Left cardiac atrium (tissue), 4 donors: Measurements from ENCODE around the gene ALDH8A1. TPM values are rescaled to one million over a fixed set of nuclear protein-coding genes. Genes with fewer than 3 reads are reported as not detected.

Experiments
- ATAC-seq, 2 donors: fragments of 200-7000 bp; cut with Tn5 transposase; one replicate each; pipeline ENCODE4 v1.9.1; 2020; ENCODE audit warnings: mild to moderate bottlenecking in 2 of 2, moderate library complexity in 2 of 2
- DNase-seq: peaks from one replicate; pipeline ENCODE4 v3.0.0-alpha.2; 2020
- intact Hi-C, 2 donors: fragments of 100-400 bp; cut with DNase I; formaldehyde crosslinking; loops; one replicate each; pipeline versions ENCODE4 v1.14.1 to v1.15.1; 2022 to 2023
- total RNA-seq, 2 donors: library from RNA; stranded (reverse); fragmentation: NEBNext Ultra II Directional; extraction: Animal tissue kit (Norgen Biotek cat#: 25700); gene quantifications; one replicate each; pipeline ENCODE4 v1.2.1, GENCODE V29; 2021
- donor health status: DM: no; HTN: yes; CAD: no.
- donor health status: DM: no; HTN: yes; CAD: no; lungs with severe emphysema.
- donor health status: DM: yes; HTN: yes; CAD: no.
- donor health status: Dilated cardiomyopathy.

The ALDH8A1 gene
- total RNA-seq, 2 donors from 2014 or later, result 0.41 to 0.55 TPM

DNA sequence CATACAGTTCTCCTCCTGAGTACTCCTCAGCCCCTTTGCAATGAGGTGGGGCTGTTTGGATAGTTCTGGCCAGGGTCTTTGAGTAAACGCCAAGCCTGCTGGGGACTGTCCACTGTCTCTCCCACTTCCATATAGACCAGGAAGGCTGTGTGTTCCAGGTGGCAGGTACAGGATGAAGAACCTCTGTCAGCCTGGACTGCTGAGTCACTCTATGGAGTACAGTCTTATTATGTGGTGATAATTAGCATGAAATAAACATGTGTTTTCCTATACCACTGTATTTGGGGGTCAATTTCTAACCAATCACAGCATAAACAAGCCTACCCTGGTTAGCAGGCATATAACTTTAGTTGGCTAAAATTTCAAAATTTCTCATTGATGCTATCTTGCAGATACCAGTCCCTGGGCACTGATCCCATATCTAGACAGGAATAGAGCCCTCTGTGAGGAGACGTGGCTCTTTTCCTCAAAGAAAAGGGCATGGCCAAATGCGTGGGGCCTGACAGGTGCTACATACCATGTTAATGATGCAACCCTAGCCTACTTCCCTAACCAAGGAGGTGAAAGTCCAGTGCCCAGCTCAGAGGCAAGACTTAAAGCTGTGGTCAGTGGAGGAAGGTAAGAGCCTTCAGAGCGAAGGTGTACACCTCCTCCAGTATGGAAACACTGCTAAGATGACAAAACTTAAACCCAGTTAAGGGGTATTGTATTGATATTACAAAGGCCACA lies 4.5 kb upstream of the ALDH8A1 start:
- ATAC-seq, result peak in 1 of 2 donors; percentile 22
- intact Hi-C loops, result no loop called here
- DNase-seq, result no peak

DNA sequence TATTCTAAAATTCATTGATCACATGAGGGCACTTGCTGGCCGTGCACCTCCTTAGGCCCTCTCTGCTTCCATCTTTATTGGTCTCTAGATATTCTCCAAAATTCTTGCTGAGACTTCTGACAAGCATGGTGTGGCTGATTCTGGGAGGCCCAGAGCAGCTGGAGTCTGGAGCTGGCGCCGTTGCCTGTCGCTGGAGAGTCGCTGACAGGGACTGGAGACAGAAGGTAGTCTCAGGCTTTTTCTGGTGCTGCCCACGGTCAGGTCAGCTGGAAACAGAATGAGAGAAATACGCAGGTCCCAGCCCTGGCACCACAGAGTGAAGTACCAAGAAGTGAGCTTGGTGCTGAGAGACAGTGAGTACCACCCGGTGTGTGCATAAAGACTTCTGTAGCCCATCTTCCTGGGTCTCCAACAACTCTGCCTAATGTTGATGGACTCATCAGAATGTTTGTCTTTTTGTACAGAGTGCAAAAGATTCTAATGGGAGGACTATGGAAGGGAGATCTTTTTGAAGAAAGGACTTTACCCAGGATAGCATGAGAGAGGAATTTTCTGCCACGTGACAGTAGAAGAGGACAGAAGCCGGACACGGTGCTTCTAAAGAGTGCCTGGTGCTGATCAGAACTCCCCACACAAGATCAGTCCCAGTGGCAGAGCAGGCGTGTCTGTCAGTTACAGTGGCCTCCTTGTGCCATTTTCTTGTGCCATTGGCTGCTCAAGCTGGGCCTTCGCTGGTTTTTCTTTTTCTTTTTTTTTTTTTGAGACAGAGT lies 1.8 kb upstream of the ALDH8A1 start:
- no peak for ATAC-seq
- intact Hi-C loops, result no loop called here
- no peak for DNase-seq

DNA sequence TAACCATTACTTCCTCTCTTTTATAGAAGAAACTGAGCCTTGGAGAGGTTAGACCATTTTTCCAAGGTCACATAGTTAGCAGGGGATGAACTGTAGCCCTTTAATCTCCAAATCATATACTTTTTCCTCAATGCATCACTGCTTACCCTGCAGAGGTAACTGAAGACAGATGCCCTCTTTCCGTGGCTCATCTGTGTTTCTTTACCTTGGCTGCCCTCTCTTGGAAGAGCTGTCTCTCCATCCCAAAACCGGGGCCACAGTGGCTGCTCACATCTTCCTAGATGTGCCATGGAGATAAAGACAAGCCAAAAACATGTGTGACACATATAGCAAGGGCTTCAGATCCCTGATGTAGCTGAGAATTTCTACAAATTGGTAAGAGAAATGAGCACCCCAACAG lies 581 bp upstream of the ALDH8A1 start:
- DNase-seq (no peak), ATAC-seq (no peak)
- intact Hi-C loops, result no loop called here

GRCh38 chr6:134948691-134949090 lies 1.2 kb downstream of the ALDH8A1 start:
- no peak for ATAC-seq
- intact Hi-C loops, result no loop called here
- DNase-seq, result no peak

DNA sequence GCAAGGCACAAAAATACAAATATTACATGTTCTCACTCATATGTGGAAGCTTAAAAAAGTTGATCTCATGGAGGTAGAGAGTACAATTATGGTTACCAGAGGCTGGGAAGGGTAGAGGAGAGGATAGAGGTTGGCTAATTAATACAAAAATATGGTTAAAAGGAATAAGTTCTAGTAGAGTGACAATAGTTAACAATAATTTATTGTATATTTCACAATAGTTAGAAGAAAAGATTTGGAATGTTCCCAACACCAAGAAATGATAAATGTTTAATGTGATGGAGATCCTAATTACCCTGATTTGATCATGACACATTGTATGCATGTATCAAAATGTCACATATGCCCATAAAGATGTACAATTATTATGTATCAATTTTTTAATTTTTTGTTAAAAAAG lies 1.8 kb downstream of the ALDH8A1 start:
- intact Hi-C loops, result no loop called here
- ATAC-seq (no peak), DNase-seq (no peak)

- DNase-seq (no peak), ATAC-seq (no peak)
- intact Hi-C loops, result no loop called here
Observed at GRCh38 chr6:134945045-134945444, 4.9 kb downstream of the ALDH8A1 start.

DNA sequence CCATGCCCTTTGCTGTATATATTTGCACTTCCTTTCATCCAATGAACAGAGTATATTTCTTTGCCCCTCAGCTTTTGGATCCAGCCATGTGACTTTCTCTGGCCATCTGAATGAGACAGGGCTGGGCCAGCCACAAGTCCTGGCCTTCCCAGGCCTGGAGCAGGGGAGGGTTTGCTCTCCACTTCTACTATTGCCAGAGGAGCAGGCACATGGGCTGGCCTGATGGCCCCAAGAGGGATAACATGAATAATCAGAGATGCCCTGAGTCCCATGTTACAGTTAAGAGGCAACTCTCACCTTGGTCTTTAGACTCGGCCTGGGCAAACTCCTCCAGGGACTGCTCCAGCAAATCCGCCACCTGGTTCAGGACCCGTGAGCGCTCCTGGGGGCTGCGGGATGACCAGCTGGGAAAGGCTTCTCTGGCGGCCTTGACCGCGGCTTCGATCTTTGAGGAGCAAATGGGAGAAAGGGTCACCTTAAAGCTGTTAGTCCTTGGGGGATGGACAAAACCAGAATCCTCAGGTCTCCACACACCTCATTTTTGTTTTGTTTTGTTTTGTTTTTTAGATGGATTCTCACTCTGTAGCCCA lies 6.3 kb downstream of the ALDH8A1 start:
- DNase-seq (no peak), ATAC-seq (no peak)
- intact Hi-C loops, result loop anchor here in 1 of 2 donors (5.0 kb wide), 2 partner anchors 771 to 786 kb away; no protein-coding TSS in a partner anchor

DNA sequence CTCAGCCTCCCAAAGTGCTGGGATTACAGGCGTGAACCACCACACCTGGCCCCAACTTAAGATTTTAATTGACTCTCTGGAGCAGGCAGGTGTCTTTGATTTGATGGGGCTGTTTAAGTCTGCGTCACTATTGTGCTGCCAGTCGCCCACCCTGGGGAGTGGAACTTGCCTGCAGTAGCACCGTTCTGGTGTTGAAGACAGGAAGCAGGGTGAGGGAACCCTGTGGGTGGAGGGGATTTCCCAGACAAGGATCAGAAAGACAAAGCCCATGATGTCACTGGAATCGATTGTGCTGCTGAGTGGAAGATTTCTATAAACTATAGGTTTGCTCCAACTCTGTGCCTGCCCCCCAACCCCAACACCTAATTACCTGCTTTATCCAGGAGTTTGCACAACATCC lies 11.0 kb downstream of the ALDH8A1 start:
- intact Hi-C loops, result loop anchor here (10.0 kb wide), 2 partner anchors 114 to 784 kb away; no protein-coding TSS in a partner anchor
- no peak for ATAC-seq

DNA sequence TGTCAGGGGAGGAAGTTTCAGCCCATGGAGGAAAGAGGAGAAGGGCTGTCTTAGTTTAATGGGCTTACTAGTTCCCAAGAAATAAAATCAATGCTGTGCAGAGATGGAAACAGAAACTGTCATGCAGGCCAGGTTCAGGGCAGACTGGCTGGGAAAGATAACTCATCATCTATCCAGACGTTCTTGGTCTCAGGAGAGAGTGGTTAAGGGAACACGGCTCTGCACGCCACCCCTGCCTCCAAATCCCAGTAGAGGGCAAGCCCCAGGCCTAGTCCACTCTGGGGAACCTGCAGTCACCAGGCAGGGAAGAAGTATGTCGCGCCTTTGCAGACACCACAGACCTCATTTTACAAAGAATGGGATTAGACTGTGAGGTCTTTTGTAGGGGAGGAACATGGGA lies 12.5 kb downstream of the ALDH8A1 start:
- ATAC-seq (peak in 1 of 2 donors; percentile 10), DNase-seq (no peak)
- intact Hi-C loops, result loop anchor here (10.0 kb wide), 2 partner anchors 113 to 783 kb away; no protein-coding TSS in a partner anchor

More for the DNA sequence above, 11.0 kb downstream of the ALDH8A1 start:
- no peak for DNase-seq

- no peak for DNase-seq
- ATAC-seq, result peak; percentile 34 to 66
- intact Hi-C loops, result loop anchor here (10.0 kb wide), 2 partner anchors 112 to 782 kb away; no protein-coding TSS in a partner anchor
Observed at GRCh38 chr6:134936931-134937330, 13.0 kb downstream of the ALDH8A1 start.

GRCh38 chr6:134936476-134936875 lies 13.4 kb downstream of the ALDH8A1 start:
- intact Hi-C loops, result loop anchor here (10.0 kb wide), 2 partner anchors 112 to 782 kb away; no protein-coding TSS in a partner anchor
- DNase-seq (no peak), ATAC-seq (no peak)

DNA sequence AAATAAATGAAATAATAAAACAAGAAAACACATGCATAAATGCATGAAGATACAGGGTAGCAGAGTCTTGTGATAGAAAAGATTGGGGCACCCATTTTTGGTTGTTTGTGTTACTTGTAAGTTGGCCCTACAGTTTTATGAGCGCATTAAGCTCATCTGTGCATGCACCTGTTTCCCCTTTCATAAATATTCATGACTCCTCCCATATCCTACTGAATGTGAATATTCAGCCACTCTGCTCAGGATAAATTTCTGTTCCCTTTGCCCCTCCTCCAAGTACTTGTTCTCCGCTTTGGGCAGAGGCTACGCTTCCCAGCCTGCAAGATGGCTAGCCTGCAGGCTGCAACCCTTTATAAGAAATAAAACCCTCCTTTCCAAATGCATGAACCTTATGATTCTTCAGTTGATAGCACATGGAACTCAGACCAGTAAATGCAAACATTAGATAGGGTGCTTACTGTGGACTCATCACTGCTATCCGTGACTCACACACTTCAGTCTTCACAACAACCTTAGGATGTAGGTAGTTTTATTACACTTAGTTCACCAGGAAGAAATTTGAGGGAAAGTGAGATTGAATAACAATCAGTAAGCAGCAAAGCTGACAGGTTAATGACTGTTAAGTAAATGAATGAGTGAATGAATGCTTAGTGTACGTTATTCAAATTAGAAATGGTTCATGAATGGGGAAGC lies 15.0 kb downstream of the ALDH8A1 start:
- intact Hi-C loops, result loop anchor here (10.0 kb wide), 2 partner anchors 110 to 780 kb away; no protein-coding TSS in a partner anchor
- DNase-seq (no peak), ATAC-seq (no peak)

DNA sequence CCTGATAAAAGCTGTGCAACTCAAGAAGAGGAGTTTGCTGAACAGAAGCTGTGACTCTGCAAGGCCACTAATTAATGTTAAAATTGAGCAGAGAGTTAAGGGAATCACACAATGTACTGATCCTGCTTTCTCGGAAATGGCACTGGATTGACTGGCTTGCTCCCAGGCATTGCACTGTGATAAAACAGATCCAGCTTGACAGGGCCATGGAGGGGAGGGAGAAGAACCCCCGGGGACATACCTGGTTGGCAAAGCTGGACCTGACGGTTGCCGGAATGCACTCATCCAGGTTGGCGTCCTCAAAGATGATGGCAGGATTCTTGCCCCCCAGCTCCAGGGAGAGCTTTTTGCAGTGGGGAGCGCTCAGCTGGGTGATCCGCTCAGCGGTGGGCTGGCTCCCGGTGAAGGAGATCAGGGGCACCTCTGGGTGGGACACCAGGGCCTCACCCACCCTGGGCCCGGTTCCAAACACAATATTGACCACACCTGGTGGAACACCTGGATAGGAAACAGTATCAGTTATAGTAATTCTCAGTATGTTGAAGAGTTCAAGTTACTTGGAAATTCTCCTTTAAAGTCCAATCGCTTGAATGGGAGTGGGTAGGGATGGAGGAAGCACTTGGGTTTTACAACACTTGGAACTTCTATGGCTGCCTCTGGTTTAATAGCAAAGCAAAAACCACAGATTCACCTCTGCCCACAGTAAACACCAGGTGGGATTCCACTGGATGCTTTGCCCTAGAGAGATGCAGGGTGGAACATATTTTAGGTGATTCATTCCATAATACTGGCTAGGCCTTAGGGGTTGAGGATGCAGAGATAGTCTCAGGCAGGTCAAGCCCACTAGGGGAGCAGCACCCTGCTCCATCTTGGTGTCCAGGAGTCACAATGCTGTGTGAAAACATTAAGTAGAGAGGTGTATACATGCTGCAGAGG lies 17.1 kb downstream of the ALDH8A1 start:
- ATAC-seq (no peak), DNase-seq (no peak)
- intact Hi-C loops, result loop anchor here (10.0 kb wide), 2 partner anchors 108 to 778 kb away; no protein-coding TSS in a partner anchor

- ATAC-seq (no peak), DNase-seq (no peak)
- intact Hi-C loops, result loop anchor here (10.0 kb wide), 2 partner anchors 107 to 777 kb away; no protein-coding TSS in a partner anchor
Observed at GRCh38 chr6:134932098-134932497, 17.8 kb downstream of the ALDH8A1 start.

GRCh38 chr6:134930463-134930862 lies 19.4 kb downstream of the ALDH8A1 start:
- intact Hi-C loops, result loop anchor here (10.0 kb wide), 2 partner anchors 106 to 776 kb away; no protein-coding TSS in a partner anchor
- ATAC-seq (no peak), DNase-seq (no peak)

- DNase-seq, result no peak
- intact Hi-C loops, result no loop called here
- peak in 1 of 2 donors; percentile 78 for ATAC-seq
Observed at GRCh38 chr6:134928151-134928900, 21.6 kb downstream of the ALDH8A1 start.

- intact Hi-C loops, result no loop called here
- ATAC-seq (peak in 1 of 2 donors; percentile 94), DNase-seq (no peak)
Observed at GRCh38 chr6:134925800-134926199, 24.1 kb downstream of the ALDH8A1 start.
